Measurements from ENCODE around the gene CPNE7. TPM values are rescaled to one million over a fixed set of nuclear protein-coding genes. Genes with fewer than 3 reads are reported as not detected.

Gene CPNE7
- total RNA-seq, 1 donor = 13.1 TPM

- no peak for DNase-seq (ENCODE audit: low read depth)
- TF ChIP-seq, protein P1, sequence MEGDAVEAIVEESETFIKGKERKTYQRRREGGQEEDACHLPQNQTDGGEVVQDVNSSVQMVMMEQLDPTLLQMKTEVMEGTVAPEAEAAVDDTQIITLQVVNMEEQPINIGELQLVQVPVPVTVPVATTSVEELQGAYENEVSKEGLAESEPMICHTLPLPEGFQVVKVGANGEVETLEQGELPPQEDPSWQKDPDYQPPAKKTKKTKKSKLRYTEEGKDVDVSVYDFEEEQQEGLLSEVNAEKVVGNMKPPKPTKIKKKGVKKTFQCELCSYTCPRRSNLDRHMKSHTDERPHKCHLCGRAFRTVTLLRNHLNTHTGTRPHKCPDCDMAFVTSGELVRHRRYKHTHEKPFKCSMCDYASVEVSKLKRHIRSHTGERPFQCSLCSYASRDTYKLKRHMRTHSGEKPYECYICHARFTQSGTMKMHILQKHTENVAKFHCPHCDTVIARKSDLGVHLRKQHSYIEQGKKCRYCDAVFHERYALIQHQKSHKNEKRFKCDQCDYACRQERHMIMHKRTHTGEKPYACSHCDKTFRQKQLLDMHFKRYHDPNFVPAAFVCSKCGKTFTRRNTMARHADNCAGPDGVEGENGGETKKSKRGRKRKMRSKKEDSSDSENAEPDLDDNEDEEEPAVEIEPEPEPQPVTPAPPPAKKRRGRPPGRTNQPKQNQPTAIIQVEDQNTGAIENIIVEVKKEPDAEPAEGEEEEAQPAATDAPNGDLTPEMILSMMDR (IDR thresholded peaks at IDR 0.05; ENCODE audit: insufficient read depth, low read length) = no peak
Measured at GRCh38 chr16:89572073-89572484, 3.5 kb upstream of the CPNE7 start.

DNA sequence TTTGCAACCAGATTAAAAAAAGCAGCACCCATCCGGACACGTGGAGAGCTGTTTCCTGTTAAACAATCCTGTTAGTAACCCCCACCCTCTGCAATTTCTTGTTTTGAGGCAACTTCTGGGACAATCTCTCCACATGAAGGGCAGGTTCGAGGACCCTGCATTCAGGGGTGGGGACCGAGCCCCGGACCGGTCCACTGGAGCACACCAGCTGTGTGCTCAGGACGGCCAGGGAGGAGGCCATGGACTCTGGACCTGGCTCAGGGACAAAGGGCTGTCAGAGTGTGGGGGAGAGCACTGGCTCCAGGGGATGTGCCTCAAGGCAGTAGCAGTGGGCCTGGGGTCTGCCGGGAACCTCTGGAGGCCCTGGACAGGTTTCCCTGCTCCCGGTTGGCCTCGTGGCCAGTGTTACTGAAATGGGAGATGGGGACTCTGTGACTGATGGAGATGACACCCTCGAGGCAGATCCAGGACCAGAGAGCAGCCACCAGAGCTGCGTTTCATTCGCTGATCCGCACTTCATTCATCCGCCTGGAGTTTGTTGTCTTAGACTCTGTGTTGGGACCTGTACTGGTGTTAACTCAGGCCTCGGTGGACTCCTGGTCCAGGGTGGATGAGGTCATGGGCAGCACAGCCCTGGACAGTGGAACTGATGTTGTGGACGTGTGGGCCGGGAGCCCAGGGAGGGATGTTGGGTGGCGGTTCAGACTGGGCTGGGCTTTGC is 2.9 kb upstream of the CPNE7 start:
- no peak for DNase-seq (ENCODE audit: low read depth)
- H3K4me3 ChIP-seq (ENCODE audit: low read depth, low read length) = no peak overlapping the region
- TF ChIP-seq, protein P1 (IDR thresholded peaks at IDR 0.05; ENCODE audit: insufficient read depth, low read length) = no peak

More at GRCh38 chr16:89572073-89572484, 3.5 kb upstream of the CPNE7 start:
- H3K4me3 ChIP-seq (ENCODE audit: low read depth, low read length) = no peak overlapping the region

GRCh38 chr16:89573826-89574680 is 1.5 kb upstream of the CPNE7 start:
- TF ChIP-seq, protein P1 (IDR thresholded peaks at IDR 0.05; ENCODE audit: insufficient read depth, low read length) = no peak
- no peak for DNase-seq (ENCODE audit: low read depth)
- no peak overlapping the region for H3K4me3 ChIP-seq (ENCODE audit: low read depth, low read length)

GRCh38 chr16:89574681-89575246 is 794 bp upstream of the CPNE7 start:
- TF ChIP-seq, protein P1 (IDR thresholded peaks at IDR 0.05; ENCODE audit: insufficient read depth, low read length) = peak; percentile 57
- H3K4me3 ChIP-seq (ENCODE audit: low read depth, low read length) = peak overlapping the region; percentile 51
- peak; percentile 65 for DNase-seq (ENCODE audit: low read depth)

DNA sequence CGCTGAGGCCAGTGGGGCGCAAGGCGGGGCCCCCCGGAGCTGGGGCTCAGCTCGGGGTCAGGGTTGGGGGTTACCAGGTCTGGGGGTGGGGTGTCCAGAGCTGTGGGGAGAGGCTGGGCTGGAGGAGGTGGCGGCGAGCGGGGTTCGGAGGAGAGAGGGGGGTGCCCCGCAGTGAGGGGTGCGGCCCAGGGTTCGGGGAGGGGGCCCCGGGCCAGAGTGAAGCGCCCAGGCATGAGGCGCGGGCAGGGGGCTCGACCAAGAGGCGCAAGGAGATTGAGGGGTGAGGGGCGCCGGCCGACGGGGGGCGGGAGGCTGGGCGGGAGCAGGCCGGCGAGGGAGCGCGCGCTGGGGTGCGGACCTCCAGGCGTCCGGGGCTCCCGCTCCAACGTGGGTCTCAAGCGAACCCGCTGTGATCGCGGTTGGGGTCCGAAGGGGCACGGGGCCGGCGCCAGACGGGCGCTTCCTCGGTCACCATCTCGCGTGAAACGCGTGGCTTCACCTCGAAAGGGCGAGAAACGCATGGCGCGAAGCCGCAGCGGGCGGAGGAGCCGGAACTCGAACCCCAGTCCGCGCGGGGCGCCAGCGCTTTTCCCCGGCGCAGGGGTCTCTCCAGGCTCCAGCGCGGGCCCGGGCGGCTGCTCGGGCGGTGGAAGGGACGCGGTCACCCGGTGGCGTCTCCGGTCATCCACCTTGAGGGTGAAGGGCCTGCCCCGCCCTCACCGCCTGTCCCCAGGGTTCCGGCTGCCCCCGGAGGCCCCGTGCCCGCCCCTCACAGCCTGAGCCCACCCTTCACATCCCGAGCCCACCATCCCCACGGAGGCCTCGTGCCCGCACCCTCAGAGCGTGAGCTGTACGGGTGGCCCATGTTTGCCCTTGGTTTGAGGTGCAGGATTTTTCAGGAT is 846 bp downstream of the CPNE7 start:
- no peak for DNase-seq (ENCODE audit: low read depth)
- H3K4me3 ChIP-seq (ENCODE audit: low read depth, low read length) = peak overlapping the region; percentile 68
- TF ChIP-seq, protein P1 (IDR thresholded peaks at IDR 0.05; ENCODE audit: insufficient read depth, low read length) = no peak

All from fibroblast of the aortic adventitia (primary cell).